Lung (tissue), 12 donors: Measurements from ENCODE around the gene ZDBF2. TPM values are rescaled to one million over a fixed set of nuclear protein-coding genes. Genes with fewer than 3 reads are reported as not detected.
"Not testable (repeated sequence)": the region's sequence is repeated elsewhere in the genome, so short reads cannot be mapped to it uniquely, and the experiment has no call there.

Experiments used
- ATAC-seq: fragments of 200-7000 bp; cut with Tn5 transposase; one replicate; pipeline ENCODE4 v1.9.1; 2020; ENCODE audit warnings: moderate number of reproducible peaks; ENCODE audit not compliant: insufficient read depth, low FRiP score
- DNase-seq, 3 donors: peaks; one replicate each; pipeline ENCODE4 v3.0.0-alpha.2; 2013 to 2017
- H3K27ac ChIP-seq, 2 donors: one replicate each; pipeline ENCODE4 v1.5.1; 2013; ENCODE audit warnings: mild to moderate bottlenecking in 2 of 2, moderate library complexity in 2 of 2, control low read depth in 1 of 2, inconsistent platforms in 1 of 2, low read depth in 1 of 2, low read length in 1 of 2
- H3K27me3 ChIP-seq, 3 donors: one replicate each; pipeline ENCODE4 v1.5.1; 2013; ENCODE audit warnings: low read length in 2 of 3; ENCODE audit not compliant: control insufficient read depth in 3 of 3, insufficient read depth in 3 of 3
- H3K36me3 ChIP-seq, 4 donors: one replicate each; pipeline ENCODE4 v1.5.1; 2013; ENCODE audit warnings: low read length in 4 of 4, mild to moderate bottlenecking in 1 of 4, moderate library complexity in 1 of 4; ENCODE audit not compliant: control insufficient read depth in 4 of 4, insufficient read depth in 4 of 4
- H3K4me1 ChIP-seq, 5 donors: one replicate each; pipeline ENCODE4 v1.5.1; 2013; ENCODE audit warnings: low read length in 5 of 5, mild to moderate bottlenecking in 2 of 5, moderate library complexity in 1 of 5; ENCODE audit not compliant: control insufficient read depth in 5 of 5, insufficient read depth in 5 of 5
- H3K4me3 ChIP-seq: one replicate; pipeline ENCODE4 v1.5.1; 2013; ENCODE audit warnings: mild to moderate bottlenecking, control low read depth, moderate library complexity
- H3K9ac ChIP-seq, 2 donors: one replicate each; pipeline ENCODE4 v1.5.1; 2013; ENCODE audit warnings: low read length in 2 of 2, control low read depth in 1 of 2; ENCODE audit not compliant: insufficient read depth in 1 of 2
- H3K9me3 ChIP-seq, 4 donors: one replicate each; pipeline ENCODE4 v1.5.1; 2013; ENCODE audit warnings: low read length in 3 of 4, mild to moderate bottlenecking in 1 of 4, moderate library complexity in 1 of 4; ENCODE audit not compliant: control insufficient read depth in 4 of 4, insufficient read depth in 3 of 4
- CTCF ChIP-seq: IDR thresholded peaks from 2 replicates; pipeline ENCODE4 v1.5.1; 2012; ENCODE audit warnings: mild to moderate bottlenecking; ENCODE audit errors: control extremely low read depth, extremely low read depth
- WGBS, 2 donors: extraction: QIAGEN DNeasy Blood & Tissue Kit; methylation state at CpG; one replicate each; pipeline ENCODE4 v1.1.7; 2013; 5-methylcytosine and 5-hydroxymethylcytosine counted together
- polyA plus RNA-seq, 2 donors: library from polyadenylated mRNA; stranded (reverse); fragments of 200-250 nt; gene quantifications; one replicate each; pipeline ENCODE4 v1.2.1, GENCODE V29; 2013
- total RNA-seq, 2 donors: library from RNA; depleted of rRNA in 1 of 2; stranded (reverse); fragments of >200 nt in 1 of 2; gene quantifications; one replicate each; pipeline ENCODE4 v1.2.1, GENCODE V29; 2014 to 2021
- donor health status: control.
- donor health status: control.
- donor health status: Bipolar disorder and iron deficiency.
- donor health status: healthy.
- donor health status: DM: yes; HTN: yes; CAD: no.

ZDBF2 gene
- total and polyA plus RNA-seq, 4 donors, result 1.0 to 13.7 (median 3.7) TPM

DNA sequence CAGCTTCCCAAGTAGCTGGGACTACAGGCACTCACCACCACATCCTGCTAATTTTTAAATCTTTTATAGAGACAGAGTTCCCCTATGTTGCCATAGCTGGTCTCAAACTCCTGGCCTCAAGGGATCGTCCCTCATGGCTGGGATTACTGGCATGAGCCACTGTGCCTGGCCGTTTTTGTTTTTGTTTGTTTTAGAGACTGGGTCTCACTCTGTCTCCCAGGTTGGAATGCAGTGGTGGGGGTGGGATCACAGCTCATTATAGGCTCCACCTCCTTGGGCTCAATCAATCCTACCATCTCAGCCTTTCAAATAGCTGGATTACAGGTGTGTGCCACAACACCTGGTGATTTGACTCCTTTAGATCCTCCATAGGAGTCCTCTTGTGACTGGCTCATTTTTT, 19.5 kb upstream of the ZDBF2 start:
- H3K27me3 ChIP-seq, result peaks cover 9 to 82% (median 64%) of the 10 kb centered on the region in 3 donors
- H3K4me3 ChIP-seq, result no peak overlapping the region
- 36 to 41% methylated on average over 2 of the region's 2 CpGs for WGBS, 2 donors
- no peak for ATAC-seq
- no peaks in the 10 kb centered on the region for H3K36me3 ChIP-seq
- H3K4me1 ChIP-seq, result peaks cover 0 to 2% (median 0%) of the 10 kb centered on the region in 5 donors
- no peak for TF ChIP-seq CTCF
- H3K27ac ChIP-seq, result no peak overlapping the region
- no peak for DNase-seq
- no peak overlapping the region for H3K9ac ChIP-seq
- H3K9me3 ChIP-seq, result peaks cover 0 to 8% (median 2%) of the 10 kb centered on the region in 4 donors

DNA sequence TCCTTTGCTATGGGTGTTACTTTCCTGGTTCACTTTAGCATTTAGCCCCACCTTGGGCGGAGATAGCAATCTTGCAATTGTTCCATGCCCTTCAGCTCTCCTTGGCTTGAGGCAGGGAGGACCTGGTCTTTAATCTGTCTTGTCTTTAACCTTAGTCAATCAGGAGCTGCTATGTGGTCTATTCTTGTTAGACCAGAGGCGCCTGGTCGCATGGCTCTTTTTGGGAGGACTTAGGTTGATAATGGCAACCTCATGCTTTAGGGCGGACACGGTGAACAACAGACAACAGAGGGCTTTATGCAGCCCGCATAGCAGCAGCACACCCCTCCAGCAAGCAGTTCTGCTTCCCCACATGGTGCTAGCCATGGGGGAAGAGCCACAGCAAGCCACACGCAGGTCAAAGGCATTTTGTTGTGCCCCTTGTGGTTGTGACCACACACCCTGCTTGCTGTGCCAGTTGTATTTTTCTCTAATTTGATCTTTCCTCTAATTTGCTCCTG, 17.7 kb upstream of the ZDBF2 start:
- no peak overlapping the region for H3K9ac ChIP-seq
- WGBS, 2 donors, result 44% methylated on average over 7 of the region's 7 CpGs
- peaks cover 0 to 7% (median 2%) of the 10 kb centered on the region in 4 donors for H3K9me3 ChIP-seq
- H3K4me3 ChIP-seq, result no peak overlapping the region
- no peak for ATAC-seq
- no peak overlapping the region for H3K27ac ChIP-seq
- H3K4me1 ChIP-seq, result peaks cover 0 to 1% (median 0%) of the 10 kb centered on the region in 5 donors
- no peaks in the 10 kb centered on the region for H3K36me3 ChIP-seq
- no peak for DNase-seq
- no peak for TF ChIP-seq CTCF
- peaks cover 9 to 85% (median 71%) of the 10 kb centered on the region in 3 donors for H3K27me3 ChIP-seq

DNA sequence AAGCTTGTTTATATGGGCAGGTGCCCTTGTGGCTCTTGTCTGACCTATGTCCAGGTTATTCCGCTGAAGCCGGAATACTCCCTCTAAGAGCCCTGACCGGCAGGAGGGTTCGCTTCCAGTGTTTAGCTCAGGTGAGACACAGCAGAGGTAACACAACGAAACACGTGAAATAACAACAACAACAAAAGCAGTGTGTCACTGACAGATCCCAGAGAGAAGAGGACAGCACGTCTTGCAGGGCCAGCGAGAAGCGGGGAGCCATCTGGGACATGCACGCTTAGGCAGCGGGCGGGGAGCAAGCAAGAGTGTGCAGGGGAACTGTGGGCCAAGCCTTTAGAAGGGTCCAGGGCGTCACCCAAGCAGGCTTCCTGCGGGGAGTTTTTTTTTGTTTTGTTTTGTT, 17.1 kb upstream of the ZDBF2 start:
- H3K4me1 ChIP-seq, result peaks cover 0 to 1% (median 0%) of the 10 kb centered on the region in 5 donors
- 46 to 50% methylated on average over 14 of the region's 14 CpGs for WGBS, 2 donors
- no peak overlapping the region for H3K27ac ChIP-seq
- DNase-seq (no peak), ATAC-seq (no peak)
- H3K27me3 ChIP-seq, result peaks cover 9 to 87% (median 73%) of the 10 kb centered on the region in 3 donors
- no peaks in the 10 kb centered on the region for H3K36me3 ChIP-seq
- peaks cover 0 to 7% (median 2%) of the 10 kb centered on the region in 4 donors for H3K9me3 ChIP-seq
- no peak overlapping the region for H3K4me3 ChIP-seq
- no peak for TF ChIP-seq CTCF
- no peak overlapping the region for H3K9ac ChIP-seq

GRCh38 chr2:206257861-206258260, 16.6 kb upstream of the ZDBF2 start:
- WGBS, 2 donors, result 57 to 61% methylated on average over 7 of the region's 7 CpGs
- H3K36me3 ChIP-seq, result no peaks in the 10 kb centered on the region
- H3K4me3 ChIP-seq, result no peak overlapping the region
- ATAC-seq, result no peak
- no peak for DNase-seq
- peaks cover 0 to 7% (median 1%) of the 10 kb centered on the region in 4 donors for H3K9me3 ChIP-seq
- H3K27me3 ChIP-seq, result peaks cover 8 to 87% (median 73%) of the 10 kb centered on the region in 3 donors
- no peak overlapping the region for H3K27ac ChIP-seq
- H3K9ac ChIP-seq, result no peak overlapping the region
- no peak for TF ChIP-seq CTCF
- peaks cover 0 to 1% (median 0%) of the 10 kb centered on the region in 5 donors for H3K4me1 ChIP-seq

- not testable (repeated sequence) for H3K36me3 ChIP-seq, H3K9me3 ChIP-seq, H3K27ac ChIP-seq, ATAC-seq, DNase-seq, H3K9ac ChIP-seq, H3K4me3 ChIP-seq, H3K4me1 ChIP-seq
- WGBS, 2 donors, result 51 to 57% methylated on average over 8 of the region's 8 CpGs
- H3K27me3 ChIP-seq, result peaks cover 5 to 87% (median 73%) of the 10 kb centered on the region in 3 donors
These were observed 15.8 kb upstream of the ZDBF2 start for GRCh38 chr2:206258615-206259014.
